ENCODE data around the gene FOXB1.

GRCh38 chr15:59972241-59972640, 31.9 kb upstream of the FOXB1 start:
- TF ChIP-seq, protein P1, sequence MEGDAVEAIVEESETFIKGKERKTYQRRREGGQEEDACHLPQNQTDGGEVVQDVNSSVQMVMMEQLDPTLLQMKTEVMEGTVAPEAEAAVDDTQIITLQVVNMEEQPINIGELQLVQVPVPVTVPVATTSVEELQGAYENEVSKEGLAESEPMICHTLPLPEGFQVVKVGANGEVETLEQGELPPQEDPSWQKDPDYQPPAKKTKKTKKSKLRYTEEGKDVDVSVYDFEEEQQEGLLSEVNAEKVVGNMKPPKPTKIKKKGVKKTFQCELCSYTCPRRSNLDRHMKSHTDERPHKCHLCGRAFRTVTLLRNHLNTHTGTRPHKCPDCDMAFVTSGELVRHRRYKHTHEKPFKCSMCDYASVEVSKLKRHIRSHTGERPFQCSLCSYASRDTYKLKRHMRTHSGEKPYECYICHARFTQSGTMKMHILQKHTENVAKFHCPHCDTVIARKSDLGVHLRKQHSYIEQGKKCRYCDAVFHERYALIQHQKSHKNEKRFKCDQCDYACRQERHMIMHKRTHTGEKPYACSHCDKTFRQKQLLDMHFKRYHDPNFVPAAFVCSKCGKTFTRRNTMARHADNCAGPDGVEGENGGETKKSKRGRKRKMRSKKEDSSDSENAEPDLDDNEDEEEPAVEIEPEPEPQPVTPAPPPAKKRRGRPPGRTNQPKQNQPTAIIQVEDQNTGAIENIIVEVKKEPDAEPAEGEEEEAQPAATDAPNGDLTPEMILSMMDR (IDR thresholded peaks at IDR 0.05), result no peak
- no peak for TF ChIP-seq EZH2 (IDR thresholded peaks at IDR 0.05)

Measured in neural progenitor cell (in vitro differentiated cells).